GM21576 (cell line): ENCODE data around the gene RAP1GAP.
"Not testable (repeated sequence)": the region's sequence is repeated elsewhere in the genome, so short reads cannot be mapped to it uniquely, and the experiment has no call there.

Experiments
- ATAC-seq: cut with Tn5 transposase; IDR thresholded peaks from one replicate; pipeline ENCODE4 v1.9.1; 2021; ENCODE audit warnings: mild to moderate bottlenecking, moderate library complexity; ENCODE audit not compliant: unreplicated experiment

The RAP1GAP gene

DNA sequence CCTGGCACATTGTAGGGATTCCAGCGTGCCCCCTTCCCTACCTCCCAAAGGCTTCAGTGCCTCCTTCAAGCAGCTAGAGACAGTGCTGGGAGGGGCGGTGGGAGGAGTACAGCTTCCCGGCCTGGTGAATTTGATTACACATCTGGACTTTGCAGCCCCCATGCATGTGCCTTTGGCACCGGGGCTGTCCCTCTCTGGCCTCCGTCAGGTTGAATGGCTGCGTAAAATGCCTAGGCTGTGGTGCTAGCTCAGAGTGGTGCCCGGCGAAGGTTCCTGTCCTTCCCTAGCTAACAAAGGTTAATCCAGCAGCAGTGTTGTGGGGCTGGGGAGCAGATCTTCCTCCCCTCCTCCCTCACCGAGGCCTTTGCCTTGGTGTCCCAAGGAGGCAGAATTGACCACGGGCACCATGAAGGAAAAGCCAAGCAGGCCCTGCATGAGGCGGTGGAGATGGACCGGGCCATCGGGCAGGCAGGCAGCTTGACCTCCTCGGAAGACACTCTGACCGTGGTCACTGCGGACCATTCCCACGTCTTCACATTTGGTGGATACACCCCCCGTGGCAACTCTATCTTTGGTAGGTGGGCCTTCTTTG is 93.7 kb downstream of the RAP1GAP start:
- ATAC-seq = no peak

DNA sequence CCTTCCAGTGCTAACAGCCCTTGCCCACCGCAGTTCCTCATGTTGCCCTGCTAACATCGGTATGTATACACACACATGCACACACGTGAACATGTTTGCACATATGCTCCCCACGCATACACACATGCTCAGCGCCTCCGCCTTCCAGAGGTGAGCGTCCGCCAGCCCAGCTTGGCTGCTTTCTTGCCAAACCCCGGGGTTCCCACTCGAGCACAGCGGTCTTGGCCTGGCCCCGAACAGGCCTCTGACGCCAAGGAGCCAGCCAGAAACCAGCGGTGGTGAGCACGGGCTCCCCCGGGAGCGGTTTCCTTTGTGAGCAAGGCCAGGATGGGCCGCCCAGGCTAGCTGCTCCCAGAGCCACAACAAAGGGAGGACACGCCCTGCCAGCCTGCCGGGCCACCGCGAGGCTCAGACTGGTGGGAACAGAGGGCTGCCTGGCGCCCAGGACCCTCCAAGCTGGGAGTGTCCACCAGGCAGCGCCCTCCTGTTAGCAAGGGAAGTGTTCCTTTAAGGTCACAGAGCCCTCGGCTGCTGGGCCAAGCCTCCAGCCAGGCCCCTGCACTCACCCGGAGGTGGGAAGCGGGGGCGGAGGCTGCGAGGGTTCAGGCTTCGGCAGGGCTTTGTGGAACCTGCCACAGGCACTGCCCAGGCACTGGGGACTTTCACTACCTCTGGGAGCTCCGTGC is 94.5 kb downstream of the RAP1GAP start:
- ATAC-seq = no peak

DNA sequence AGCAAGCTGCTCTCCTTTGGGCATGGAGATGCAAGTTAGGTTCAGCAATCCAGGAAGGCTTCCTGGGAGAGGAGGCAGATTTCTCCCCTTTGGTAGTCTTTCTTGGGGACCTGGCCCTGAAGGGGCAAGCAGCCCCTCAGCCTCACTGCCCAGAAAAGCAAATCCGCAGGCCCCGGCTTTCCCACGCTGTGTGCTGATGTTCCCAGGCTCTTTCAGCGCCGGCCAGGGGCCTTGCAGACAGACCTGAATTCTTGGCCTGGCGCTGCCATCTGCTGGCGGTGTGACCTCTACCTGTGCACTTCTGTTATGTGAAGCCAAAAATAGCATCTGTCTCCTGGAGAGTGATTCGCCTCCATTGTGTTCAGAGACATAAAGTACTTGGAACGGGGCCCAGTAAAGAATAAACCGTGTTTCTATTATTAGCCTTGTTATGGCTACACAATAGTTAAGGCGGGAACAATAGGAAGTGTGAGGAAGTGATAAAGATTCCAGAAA is 95.1 kb downstream of the RAP1GAP start:
- no peak for ATAC-seq

DNA sequence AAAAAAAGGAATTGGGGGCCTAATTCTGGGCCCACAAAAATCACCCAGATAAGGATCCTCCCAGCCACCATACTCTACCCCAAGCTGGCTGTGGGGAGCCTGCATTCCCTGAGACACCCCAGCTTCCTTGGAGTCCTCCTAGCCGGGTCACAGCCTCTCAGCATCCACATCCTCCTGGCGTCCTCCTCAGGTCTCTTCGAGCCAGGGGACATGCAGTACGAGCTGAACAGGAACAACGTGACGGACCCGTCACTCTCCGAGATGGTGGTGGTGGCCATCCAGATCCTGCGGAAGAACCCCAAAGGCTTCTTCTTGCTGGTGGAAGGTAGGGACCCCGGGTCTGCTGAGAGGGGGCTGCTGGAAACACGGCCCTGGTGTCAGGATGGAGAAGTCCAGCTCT is 95.7 kb downstream of the RAP1GAP start:
- ATAC-seq = no peak

DNA sequence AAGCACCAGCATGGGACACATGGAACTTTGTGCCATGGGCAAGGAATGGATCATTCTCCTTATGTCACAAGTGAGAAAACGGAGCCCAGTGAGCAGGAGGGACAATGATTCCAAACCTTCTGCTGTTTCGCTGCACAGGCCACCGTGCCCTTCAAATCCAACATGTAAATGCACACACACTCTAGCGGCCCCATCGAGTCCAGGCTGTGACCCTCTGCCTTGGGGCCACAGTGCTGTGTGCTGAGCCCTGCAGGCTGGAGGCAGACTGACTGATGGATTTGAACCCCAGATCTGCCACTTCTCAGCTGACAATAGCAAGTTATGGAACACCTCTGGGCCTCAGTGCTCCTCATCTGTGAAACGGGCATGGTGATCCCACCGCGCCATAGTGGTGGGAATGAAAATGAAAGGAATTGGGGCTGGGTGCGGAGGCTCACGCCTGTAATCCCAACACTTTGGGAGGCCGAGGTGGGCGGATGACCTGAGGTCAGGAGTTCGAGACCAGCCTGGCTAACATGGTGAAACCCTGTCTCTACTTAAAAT is 96.4 kb downstream of the RAP1GAP start:
- ATAC-seq = no peak

DNA sequence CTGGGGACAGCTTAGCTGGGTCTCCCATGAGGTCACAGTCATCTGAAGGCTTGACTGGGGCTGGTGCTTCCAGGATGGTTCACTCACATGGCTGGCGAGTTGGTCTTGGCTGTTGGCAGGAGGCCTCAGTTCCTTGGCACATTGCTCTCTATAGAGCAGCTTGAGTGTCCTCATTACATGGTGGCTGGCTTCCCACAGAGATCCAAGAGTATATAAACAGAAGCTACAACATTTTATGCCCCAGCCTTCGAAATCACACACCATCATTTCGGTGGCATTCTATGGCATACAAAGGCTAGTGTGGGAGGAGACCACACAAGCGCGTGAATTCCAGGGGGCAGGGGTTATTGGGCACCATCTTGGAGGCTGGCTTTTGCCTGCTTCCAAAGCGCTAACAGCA is 96.9 kb downstream of the RAP1GAP start:
- ATAC-seq = no peak

DNA sequence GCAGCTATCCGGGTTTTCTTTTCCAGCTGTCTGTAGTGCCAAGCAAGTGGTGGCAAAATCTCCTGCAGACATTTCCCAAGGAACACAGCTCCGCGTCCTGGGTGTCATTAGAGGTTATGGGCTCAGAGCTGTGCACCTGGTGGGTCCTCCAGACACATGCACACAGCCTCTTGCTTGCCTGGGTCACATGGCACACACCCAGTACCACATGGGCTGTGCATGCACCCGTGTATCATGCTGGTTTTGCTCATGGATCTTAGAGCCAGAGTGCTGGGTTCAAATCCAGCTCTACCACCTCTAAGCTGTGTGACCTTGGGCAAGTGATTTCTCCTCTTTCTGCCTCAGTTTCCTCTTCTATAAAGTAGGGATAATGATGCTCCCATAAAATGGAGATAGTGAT is 98.3 kb downstream of the RAP1GAP start:
- no peak for ATAC-seq

DNA sequence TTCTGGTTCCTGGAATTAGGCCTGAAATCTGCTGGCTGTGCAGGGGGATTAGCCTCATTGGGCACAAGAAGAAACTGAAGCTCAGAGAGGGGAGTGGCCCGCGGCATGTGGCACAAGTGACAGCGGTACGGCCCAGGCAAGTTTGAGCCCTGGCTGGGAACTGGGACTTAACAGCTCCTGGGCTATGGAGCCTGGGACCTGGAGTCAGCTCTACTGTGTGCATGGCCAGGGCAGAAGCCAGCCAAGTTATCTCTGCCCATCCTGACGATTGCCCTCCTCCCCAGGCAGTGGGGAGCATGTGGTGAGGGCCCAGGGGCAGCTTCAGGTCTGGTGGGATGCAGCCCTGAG is 98.7 kb downstream of the RAP1GAP start:
- no peak for ATAC-seq

DNA sequence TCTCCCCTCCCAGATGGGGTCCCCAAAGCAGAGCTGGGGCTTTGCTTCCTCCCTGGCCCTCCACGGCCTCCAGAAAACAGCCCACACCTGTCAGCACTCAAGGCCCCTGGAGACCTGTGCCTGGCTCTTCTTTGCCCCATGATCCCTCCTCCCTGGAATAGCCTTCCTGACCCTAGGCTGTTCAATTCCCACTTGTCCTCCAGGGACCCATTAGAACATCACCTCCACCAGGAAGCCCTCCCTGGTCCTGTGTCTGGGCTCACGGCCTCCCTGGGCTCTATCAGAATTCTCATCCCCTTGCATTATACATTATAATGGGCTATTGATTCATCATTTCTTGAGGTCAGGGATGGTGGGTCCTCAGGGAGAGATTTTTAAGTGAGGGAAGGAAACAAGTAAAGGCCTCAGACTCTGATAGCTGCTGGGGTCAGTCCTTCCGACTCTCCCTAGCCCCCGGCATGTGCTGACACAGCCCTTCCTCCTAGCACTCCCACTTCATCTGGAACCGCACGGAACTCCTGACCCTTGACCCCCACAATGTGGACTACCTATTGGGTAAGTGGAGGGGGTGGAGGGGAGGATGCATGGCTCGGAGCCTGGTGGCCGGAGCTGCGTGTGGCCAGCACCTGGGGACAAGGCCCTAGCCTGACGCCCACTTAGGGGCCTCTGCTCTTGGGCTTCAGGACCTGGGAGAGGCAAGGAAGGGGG is 99.2 kb downstream of the RAP1GAP start:
- no peak for ATAC-seq

DNA sequence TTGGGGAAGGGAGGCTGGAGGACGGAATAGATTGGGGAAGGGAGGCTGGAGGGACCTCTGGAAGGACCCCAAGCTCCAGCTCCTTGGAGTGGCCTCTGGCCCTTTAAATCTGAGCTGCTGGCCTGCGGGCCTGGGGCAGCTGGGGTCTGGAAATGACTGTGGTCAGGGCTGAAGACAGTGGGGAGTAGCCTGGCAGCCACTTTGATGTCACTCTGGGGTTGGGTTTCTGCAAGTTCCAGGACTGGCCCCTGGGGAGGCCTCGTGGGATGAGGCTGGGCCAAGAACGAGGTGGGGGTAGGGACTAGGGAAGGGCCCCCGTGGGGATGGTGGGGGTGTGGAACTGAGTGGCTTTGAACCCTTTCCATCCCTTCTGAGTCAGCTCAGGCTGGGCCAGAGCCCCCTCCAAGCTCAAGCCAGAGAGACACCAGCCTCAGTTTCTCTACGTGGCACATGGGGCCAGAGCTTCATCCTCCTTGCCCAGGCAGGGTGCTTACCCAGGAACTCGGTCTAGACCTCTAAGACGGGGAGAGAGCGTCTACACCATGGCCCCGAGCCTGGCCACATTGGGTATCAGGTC is 100.3 kb downstream of the RAP1GAP start:
- ATAC-seq = no peak

DNA sequence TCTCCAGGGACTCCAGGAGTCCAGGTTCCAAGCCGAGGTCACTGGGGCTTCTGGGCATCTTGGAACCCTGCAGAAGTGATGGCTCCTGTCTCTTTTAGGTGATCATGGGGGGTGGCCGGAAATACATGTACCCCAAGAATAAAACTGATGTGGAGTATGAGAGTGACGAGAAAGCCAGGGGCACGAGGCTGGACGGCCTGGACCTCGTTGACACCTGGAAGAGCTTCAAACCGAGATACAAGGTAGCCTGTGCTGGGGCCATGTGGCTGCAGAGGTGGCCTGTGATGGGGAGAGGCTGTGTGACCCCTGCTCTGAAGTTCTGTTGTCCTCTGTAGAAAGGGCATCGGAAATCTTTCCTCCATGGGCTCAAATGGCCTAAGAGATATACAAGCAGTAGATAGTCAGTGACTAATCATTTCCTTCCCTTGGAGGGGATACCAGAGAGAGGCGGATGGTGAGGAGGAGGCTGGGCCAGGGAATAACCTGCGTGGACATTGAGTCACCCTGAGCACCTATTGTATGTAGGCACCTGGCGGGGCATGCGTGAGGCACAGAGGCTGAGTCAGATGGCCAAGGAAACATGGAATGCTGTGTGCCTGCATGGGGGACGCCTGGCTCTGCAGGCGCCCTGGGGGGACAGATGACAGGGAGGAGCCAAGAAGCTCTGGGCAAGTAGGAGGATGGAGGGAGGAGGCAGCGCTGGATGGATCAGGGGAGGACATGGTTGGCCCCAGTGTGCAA is 101.0 kb downstream of the RAP1GAP start:
- ATAC-seq = no peak

DNA sequence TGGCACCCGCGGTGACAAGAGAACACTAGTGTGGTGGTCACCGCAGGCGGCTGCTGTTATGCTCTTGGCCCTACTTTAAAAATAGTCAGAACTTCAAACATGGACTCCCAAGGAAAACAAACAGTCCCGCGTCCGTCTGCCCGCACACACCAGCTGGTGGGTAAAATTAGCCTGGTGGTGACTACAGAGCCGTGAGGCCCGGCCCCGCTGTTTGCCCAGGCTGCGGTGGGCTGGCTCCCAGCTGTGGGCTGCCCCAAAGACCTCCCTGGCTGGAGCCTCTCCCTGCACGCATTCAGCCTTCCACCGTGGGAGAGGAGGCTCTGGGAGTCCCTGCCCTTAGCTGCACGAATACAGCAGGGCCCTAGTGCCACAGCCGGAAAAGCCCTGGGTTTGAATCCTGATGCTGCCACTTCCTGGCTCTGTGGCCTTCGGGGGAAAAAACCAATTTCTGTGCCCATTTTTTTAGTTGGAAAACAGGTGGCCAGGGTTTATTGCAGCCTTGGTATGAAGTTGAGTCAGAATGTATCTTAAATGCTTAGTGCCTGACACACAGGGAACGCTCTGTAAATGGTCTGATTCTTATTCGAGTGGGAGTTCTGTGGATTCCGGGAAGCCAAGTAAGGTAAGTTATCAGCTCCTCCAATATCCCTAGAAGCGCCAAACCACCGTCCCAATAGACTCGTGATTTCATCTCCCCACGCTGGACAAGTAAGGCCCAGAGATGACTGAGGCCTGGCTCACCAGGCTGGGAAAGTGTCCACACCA is 101.7 kb downstream of the RAP1GAP start:
- no peak for ATAC-seq

DNA sequence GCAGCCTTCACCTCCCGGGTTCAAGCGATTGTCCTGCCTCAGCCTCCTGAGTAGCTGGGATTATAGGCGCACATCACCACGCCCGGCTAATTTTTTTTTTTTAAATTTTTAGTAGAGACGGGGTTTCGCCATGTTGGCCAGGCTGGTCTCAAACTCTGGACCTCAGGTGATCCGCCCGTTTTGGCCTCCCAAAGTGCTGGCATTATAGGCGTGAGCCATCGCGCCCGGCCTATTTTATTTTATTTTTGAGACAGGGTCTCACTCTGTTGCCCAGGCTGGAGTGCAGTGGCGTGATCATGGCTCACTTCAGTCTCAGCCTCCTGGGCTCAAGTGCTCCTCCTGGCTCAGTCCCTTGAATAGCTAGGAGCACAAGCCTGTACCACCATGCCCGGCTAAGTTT is 102.8 kb downstream of the RAP1GAP start:
- ATAC-seq = not testable (repeated sequence)

DNA sequence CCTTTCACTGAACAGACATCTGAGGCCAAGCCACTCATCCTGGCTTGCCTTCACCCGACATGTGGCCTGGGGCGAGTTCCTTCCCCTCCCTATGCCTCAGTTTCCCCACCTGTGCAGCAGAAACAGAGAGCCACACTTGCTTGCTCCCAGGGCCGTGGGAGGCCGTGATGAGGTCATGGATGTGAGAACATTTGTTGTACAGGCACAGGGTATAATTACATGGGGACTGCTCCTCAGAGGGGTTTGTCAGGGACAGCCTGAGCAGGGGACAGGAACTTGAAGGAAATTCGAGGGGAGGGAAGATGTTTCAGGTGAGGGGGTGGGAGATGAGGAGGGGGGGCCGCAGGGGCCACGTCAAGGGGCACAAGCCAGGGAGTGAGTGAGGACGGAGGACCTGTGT is 103.9 kb downstream of the RAP1GAP start:
- no peak for ATAC-seq

DNA sequence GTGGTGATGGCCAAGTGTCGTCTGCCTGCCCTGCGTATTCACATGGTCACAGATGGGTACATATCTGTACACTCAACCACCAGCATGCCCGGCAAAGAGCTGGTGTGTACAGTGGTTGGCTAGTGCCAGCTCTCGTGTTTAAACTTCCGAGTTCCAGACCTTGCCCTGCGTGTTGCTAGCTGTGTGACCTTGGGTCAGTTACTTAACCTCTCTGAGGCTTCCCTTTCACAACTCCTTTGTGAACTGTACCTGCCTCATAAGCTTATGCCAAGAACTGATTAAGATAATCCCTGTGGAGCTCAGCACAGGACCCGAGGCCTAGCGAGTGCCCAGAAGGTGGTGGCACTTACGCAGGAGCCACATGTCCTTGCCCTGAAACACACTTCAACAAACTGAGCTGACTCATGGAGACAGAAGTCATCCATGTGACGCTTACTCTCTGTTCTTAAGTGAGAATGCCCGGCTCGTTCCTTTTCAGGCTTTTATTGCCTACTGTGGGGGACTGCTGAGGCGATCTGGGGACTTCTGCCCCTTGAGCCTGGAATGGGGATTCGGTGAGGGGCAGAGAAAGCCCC is 104.5 kb downstream of the RAP1GAP start:
- no peak for ATAC-seq

DNA sequence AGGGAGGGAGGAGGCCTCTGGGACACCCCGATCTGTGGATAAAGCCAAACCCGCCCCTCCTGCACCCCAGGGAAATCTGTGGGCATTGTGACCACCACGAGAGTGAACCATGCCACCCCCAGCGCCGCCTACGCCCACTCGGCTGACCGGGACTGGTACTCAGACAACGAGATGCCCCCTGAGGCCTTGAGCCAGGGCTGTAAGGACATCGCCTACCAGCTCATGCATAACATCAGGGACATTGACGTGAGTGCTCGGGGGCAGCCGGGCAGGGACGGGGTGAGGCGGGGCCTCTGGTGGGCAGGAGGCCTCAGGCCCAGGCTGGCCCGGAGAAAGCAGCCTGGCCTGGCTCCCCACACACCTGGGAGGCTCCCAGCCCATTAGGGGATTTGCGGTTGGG is 105.2 kb downstream of the RAP1GAP start:
- no peak for ATAC-seq

DNA sequence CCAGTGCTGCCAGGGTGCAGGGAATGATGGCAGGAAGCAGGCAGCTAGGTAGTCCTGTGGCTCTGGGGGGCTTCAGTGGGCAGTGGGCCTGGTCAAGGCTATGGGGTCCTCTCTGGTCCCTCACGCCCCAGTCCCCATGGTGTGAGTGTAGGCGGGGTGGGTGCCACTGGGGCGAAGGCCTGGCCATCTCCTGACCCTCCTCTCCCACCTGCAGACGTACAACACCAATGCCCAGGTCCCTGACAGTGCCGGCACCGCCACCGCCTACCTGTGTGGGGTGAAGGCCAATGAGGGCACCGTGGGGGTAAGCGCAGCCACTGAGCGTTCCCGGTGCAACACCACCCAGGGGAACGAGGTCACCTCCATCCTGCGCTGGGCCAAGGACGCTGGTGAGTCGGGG is 106.3 kb downstream of the RAP1GAP start:
- no peak for ATAC-seq

DNA sequence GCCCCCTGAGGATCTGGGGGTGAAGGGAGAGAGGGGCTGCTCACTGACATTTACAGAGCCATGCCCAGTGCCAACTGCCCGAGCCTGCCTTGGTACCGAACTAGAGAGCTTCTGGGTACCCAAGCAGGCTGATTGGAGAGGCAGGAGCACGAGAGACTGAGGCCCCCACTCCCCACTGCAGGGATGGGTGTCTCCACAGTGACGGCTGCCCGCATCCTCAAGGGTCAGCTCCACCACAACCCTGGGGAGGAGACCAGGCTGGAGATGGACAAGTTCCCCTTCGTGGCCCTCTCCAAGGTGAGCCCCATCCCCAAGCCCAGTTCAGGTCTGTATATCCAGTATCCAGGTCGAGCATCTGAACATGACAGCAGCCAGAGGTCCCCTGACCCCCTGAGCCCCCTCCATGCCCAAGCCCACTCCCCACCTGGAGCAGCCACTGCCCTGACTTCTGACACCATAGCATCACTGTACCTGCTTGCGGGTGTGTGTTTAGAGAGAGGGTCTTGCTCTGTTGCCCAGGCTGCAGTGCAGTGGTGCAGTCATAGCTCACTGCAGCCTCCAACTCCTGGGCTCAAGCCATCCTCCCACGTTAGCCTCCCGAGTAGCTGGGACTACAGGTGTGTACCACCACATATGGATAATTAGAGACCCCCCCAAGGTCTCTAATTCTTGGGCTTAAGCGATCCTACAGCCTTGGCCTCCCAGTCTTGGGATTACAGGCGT is 108.1 kb downstream of the RAP1GAP start:
- no peak for ATAC-seq
